ENCODE data around the gene AUNIP. TPM values are rescaled to one million over a fixed set of nuclear protein-coding genes. Genes with fewer than 3 reads are reported as not detected.

Gene AUNIP, protein sequence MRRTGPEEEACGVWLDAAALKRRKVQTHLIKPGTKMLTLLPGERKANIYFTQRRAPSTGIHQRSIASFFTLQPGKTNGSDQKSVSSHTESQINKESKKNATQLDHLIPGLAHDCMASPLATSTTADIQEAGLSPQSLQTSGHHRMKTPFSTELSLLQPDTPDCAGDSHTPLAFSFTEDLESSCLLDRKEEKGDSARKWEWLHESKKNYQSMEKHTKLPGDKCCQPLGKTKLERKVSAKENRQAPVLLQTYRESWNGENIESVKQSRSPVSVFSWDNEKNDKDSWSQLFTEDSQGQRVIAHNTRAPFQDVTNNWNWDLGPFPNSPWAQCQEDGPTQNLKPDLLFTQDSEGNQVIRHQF
- under 1 TPM in 2 of 5 donors, not detected in 3; 0.20 to 0.35 TPM for total RNA-seq
- total RNA-seq (2013) = 0.07 TPM
- 0 to 10.2 (median 0.10) reads per million in 29 experiments for total RNA-seq

- POLR2A ChIA-PET = interaction anchor here in 1 of 2 donors (0.6 kb wide), 1 partner anchor 32 kb away, joined by 3 read pairs; no protein-coding TSS in a partner anchor
- no peaks in the 10 kb centered on the region for H3K9me3 ChIP-seq
- Mint-ChIP-seq H3K27me3 (no peaks in the 10 kb centered on the region), H3K9me3 (no peaks in the 10 kb centered on the region), H3K27ac (peak within 1 kb of the TSS; percentile 85 to 90), H3K4me1 (peaks cover 20 to 21% (median 21%) of the 10 kb centered on the region in 3 donors), H3K4me3 (peak within 1 kb of the TSS; percentile 88 to 91 (median 89)), H3K36me3 (no peaks in the 10 kb centered on the region)
- ATAC-seq (replicated peaks in 1 of 4) (peak; percentile 98 to 100 (median 100)), DNase-seq (peak; percentile 78 to 95 (median 86))
- H3K27me3 ChIP-seq (replicated peaks in 1 of 2; ENCODE audit: control insufficient read depth in 2 of 2, extremely low read depth in 1 of 2, insufficient read depth in 2 of 2, low read length in 1 of 2) = peaks cover 0 to 5% of the 10 kb centered on the region in 2 experiments
- WGBS (ENCODE audit: insufficient coverage) = 2% methylated on average over 77 of the region's 77 CpGs
- H3K27ac ChIP-seq (ENCODE audit: low read length) = peak within 1 kb of the TSS; percentile 74
- no peaks in the 10 kb centered on the region for H3K36me3 ChIP-seq (ENCODE audit: control insufficient read depth in 2 of 2, extremely low read depth in 1 of 2, insufficient read depth in 1 of 2, low read length in 1 of 2)
- CTCF ChIA-PET = interaction anchor here in 1 of 2 donors (1.0 kb wide), 1 partner anchor 39 kb away, joined by 3 read pairs; no protein-coding TSS in a partner anchor
- H3K4me3 ChIP-seq (ENCODE audit: control insufficient read depth in 1 of 2, extremely low read depth in 1 of 2, low read length in 1 of 2) = peak within 1 kb of the TSS; percentile 64 to 86
- H3K4me1 ChIP-seq (ENCODE audit: control insufficient read depth in 1 of 2, extremely low read depth in 1 of 2, insufficient read depth in 2 of 2, low read length in 2 of 2) = peaks cover 2 to 22% of the 10 kb centered on the region in 2 experiments
Observed at GRCh38 chr1:25858906-25859789, at the start of gene AUNIP. TSS of gene AUNIP (minus strand) at chr1:25859457. CDS start at chr1:25859357, 100 bp downstream.

DNA sequence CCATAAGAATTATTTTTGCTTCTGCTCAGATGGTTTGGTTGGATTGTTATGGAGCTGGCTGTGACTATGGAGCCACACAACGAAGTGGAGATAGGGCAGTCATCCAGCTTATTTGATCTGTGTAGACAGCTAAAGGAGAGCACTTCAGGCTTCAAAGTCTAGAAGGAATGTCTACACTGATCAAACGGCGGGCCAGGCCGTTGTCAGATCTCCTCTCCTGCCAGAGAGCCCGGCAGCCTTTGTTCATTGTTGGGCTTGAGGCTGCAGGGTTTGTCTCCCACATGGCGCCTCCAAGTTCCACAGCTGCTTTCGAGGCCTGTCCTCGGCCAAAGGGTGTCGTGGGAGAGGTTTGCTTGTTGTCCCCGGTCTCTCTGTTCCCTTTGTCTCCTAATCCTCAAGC lies 49.8 kb upstream of the AUNIP start:
- POLR2A ChIA-PET = no interaction called here

DNA sequence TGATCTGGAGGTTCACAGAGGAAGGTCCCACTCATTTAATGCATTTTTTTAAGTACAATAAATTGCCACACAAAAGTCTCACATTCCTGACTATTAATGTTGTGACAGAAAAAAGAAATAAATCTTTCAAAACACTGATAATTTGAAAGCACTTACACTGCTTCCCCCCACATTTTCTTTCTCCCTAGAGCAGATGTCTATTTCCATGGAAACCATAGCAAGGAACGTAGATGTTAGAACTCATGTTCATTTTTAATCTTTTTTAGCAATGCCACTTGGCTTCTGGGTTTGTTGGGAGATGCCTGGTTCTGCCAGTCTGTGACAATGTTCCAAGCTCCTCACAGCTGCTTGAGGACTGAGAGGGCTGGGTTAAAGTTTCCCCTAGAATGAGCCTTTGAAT lies 48.9 kb upstream of the AUNIP start:
- no peaks in the 10 kb centered on the region for H3K27me3 ChIP-seq (replicated peaks in 1 of 2; ENCODE audit: control insufficient read depth in 2 of 2, extremely low read depth in 1 of 2, insufficient read depth in 2 of 2, low read length in 1 of 2)
- ChIA-PET CTCF (interaction anchor here in 1 of 2 donors (0.6 to 15.3 kb wide), 4 partner anchors 9 to 90 kb away, joined by 3 to 311 read pairs (median 4); partner anchors contain the start of gene PAFAH2), POLR2A (no interaction called here)
- no peak overlapping the region for H3K4me3 ChIP-seq (ENCODE audit: control insufficient read depth in 1 of 2, extremely low read depth in 1 of 2, low read length in 1 of 2)
- no CpG with 5 or more reads among the region's 1 CpG for WGBS (ENCODE audit: insufficient coverage)
- peaks cover 14 to 15% of the 10 kb centered on the region in 2 experiments for H3K4me1 ChIP-seq (ENCODE audit: control insufficient read depth in 1 of 2, extremely low read depth in 1 of 2, insufficient read depth in 2 of 2, low read length in 2 of 2)
- Mint-ChIP-seq H3K4me1 (peaks cover 21 to 26% (median 23%) of the 10 kb centered on the region in 3 donors), H3K27ac (peak overlapping the region; percentile 66 to 76), H3K4me3 (no peak overlapping the region), H3K36me3 (no peaks in the 10 kb centered on the region), H3K9me3 (no peaks in the 10 kb centered on the region), H3K27me3 (no peaks in the 10 kb centered on the region)
- no peak overlapping the region for H3K27ac ChIP-seq (ENCODE audit: low read length)
- no peaks in the 10 kb centered on the region for H3K9me3 ChIP-seq
- no peak for ATAC-seq (replicated peaks in 1 of 4)
- H3K36me3 ChIP-seq (ENCODE audit: control insufficient read depth in 2 of 2, extremely low read depth in 1 of 2, insufficient read depth in 1 of 2, low read length in 1 of 2) = peaks cover 0 to under 1% of the 10 kb centered on the region in 2 donors
- no peak for DNase-seq

More for the DNA sequence above, 49.8 kb upstream of the AUNIP start:
- Mint-ChIP-seq H3K9me3 (no peaks in the 10 kb centered on the region), H3K27me3 (no peaks in the 10 kb centered on the region), H3K27ac (peak overlapping the region; percentile 5 to 22), H3K4me1 (peaks cover 18 to 22% (median 19%) of the 10 kb centered on the region in 3 donors), H3K36me3 (no peaks in the 10 kb centered on the region), H3K4me3 (no peak overlapping the region)
- 71% methylated on average over 7 of the region's 10 CpGs for WGBS (ENCODE audit: insufficient coverage)
- no peak overlapping the region for H3K4me3 ChIP-seq (ENCODE audit: control insufficient read depth in 1 of 2, extremely low read depth in 1 of 2, low read length in 1 of 2)
- no peak overlapping the region for H3K27ac ChIP-seq (ENCODE audit: low read length)
- CTCF ChIA-PET = interaction anchor here in 1 of 2 donors (0.9 to 15.3 kb wide), 2 partner anchors 13 to 90 kb away, joined by 4 to 311 read pairs; partner anchors contain the start of gene PAFAH2
- H3K36me3 ChIP-seq (ENCODE audit: control insufficient read depth in 2 of 2, extremely low read depth in 1 of 2, insufficient read depth in 1 of 2, low read length in 1 of 2) = no peaks in the 10 kb centered on the region
- DNase-seq (no peak), ATAC-seq (replicated peaks in 1 of 4) (no peak)
- H3K27me3 ChIP-seq (replicated peaks in 1 of 2; ENCODE audit: control insufficient read depth in 2 of 2, extremely low read depth in 1 of 2, insufficient read depth in 2 of 2, low read length in 1 of 2) = no peaks in the 10 kb centered on the region
- no peaks in the 10 kb centered on the region for H3K9me3 ChIP-seq
- peaks cover 6 to 12% of the 10 kb centered on the region in 2 experiments for H3K4me1 ChIP-seq (ENCODE audit: control insufficient read depth in 1 of 2, extremely low read depth in 1 of 2, insufficient read depth in 2 of 2, low read length in 2 of 2)

DNA sequence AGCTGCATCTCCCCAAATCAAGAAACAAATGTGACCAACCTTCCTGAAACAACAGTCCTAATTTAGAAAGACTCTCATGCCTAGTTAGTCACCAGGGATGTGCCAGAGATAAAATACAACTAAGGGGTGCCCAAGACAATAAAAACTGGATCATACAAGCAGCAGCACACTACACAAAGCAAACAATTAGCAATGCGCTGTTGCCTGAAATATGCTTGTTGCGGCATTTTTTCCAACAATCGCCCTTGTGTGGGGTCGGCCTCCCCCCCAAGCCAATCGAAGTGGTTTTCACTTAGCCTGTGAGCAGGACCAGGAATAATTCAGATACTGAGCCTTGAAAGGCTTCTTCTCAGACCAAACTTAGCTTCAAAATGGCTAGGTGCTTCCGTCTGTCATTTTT lies 48.3 kb upstream of the AUNIP start:
- 97% methylated on average over 5 of the region's 6 CpGs for WGBS (ENCODE audit: insufficient coverage)
- ChIA-PET CTCF (interaction anchor here in 1 of 2 donors (1.6 to 15.3 kb wide), 3 partner anchors 11 to 91 kb away, joined by 3 to 311 read pairs (median 54); partner anchors contain the start of gene PAFAH2), POLR2A (interaction anchor here in 1 of 2 donors (0.6 kb wide), 1 partner anchor 1458 kb away, joined by 11 read pairs; no protein-coding TSS in a partner anchor)
- peaks cover 0 to 6% of the 10 kb centered on the region in 2 donors for H3K36me3 ChIP-seq (ENCODE audit: control insufficient read depth in 2 of 2, extremely low read depth in 1 of 2, insufficient read depth in 1 of 2, low read length in 1 of 2)
- H3K4me3 Mint-ChIP-seq = peak overlapping the region; percentile 86 to 90 (median 87)
- no peak for DNase-seq
- no peaks in the 10 kb centered on the region for H3K9me3 Mint-ChIP-seq
- H3K27me3 ChIP-seq (replicated peaks in 1 of 2; ENCODE audit: control insufficient read depth in 2 of 2, extremely low read depth in 1 of 2, insufficient read depth in 2 of 2, low read length in 1 of 2) = no peaks in the 10 kb centered on the region
- no peaks in the 10 kb centered on the region for H3K36me3 Mint-ChIP-seq
- no peak overlapping the region for H3K4me3 ChIP-seq (ENCODE audit: control insufficient read depth in 1 of 2, extremely low read depth in 1 of 2, low read length in 1 of 2)
- H3K4me1 ChIP-seq (ENCODE audit: control insufficient read depth in 1 of 2, extremely low read depth in 1 of 2, insufficient read depth in 2 of 2, low read length in 2 of 2) = peaks cover 14 to 15% of the 10 kb centered on the region in 2 experiments
- no peak for ATAC-seq (replicated peaks in 1 of 4)
- H3K27ac Mint-ChIP-seq = peak overlapping the region; percentile 45 to 76
- no peaks in the 10 kb centered on the region for H3K27me3 Mint-ChIP-seq
- no peak overlapping the region for H3K27ac ChIP-seq (ENCODE audit: low read length)
- peaks cover 24 to 26% (median 25%) of the 10 kb centered on the region in 3 donors for H3K4me1 Mint-ChIP-seq
- H3K9me3 ChIP-seq = no peaks in the 10 kb centered on the region

DNA sequence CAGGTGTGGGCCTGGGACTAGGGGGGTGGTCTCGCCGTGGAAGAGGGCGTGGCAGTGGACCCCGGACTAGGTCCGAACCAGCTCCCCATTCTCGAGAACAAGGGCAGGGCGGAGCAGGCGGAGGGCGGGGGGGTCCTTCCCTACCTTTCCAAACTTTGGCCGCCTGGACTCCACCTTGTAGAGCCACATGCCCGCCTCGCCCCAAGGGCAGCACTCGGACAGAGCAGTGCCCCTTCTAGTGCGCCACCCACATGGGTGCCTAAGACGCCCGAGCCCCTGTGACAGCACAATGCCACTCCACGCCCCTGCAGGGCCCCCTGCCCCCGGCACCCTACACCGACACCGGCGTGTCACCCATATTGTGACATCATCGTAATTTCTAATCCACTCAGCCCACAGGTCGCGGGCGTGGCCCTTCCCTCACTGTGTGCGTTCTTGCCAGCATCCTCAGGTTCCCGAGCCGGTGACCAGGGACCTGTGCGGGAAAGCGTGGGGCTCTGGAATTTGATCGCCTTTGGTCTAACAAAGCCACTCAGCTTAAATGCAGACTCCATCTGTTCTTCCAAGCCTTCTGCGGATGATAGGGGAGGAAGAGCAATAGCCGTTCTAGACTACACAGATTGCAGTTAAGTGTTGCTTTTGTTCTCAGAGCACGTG lies 47.5 kb upstream of the AUNIP start:
- peaks cover 24 to 26% (median 25%) of the 10 kb centered on the region in 3 donors for H3K4me1 Mint-ChIP-seq
- Histone ChIP-seq H3K4me1 (ENCODE audit: control insufficient read depth in 1 of 2, extremely low read depth in 1 of 2, insufficient read depth in 2 of 2, low read length in 2 of 2) (peaks cover 14 to 15% of the 10 kb centered on the region in 2 experiments), H3K9me3 (no peaks in the 10 kb centered on the region), H3K27me3 (replicated peaks in 1 of 2; ENCODE audit: control insufficient read depth in 2 of 2, extremely low read depth in 1 of 2, insufficient read depth in 2 of 2, low read length in 1 of 2) (no peaks in the 10 kb centered on the region), H3K27ac (ENCODE audit: low read length) (peak overlapping the region; percentile 71), H3K4me3 (ENCODE audit: control insufficient read depth in 1 of 2, extremely low read depth in 1 of 2, low read length in 1 of 2) (peak overlapping the region; percentile 29 to 59), H3K36me3 (ENCODE audit: control insufficient read depth in 2 of 2, extremely low read depth in 1 of 2, insufficient read depth in 1 of 2, low read length in 1 of 2) (peaks cover 6 to 8% of the 10 kb centered on the region in 2 donors)
- no peaks in the 10 kb centered on the region for H3K9me3 Mint-ChIP-seq
- peak overlapping the region; percentile 86 to 90 (median 87) for H3K4me3 Mint-ChIP-seq
- no peaks in the 10 kb centered on the region for H3K27me3 Mint-ChIP-seq
- WGBS (ENCODE audit: insufficient coverage) = 22% methylated on average over 26 of the region's 34 CpGs
- peak in 29 of 35 experiments; percentile 8 to 55 (median 26) for DNase-seq
- POLR2A ChIA-PET = interaction anchor here in 1 of 2 donors (0.6 to 1.6 kb wide), 2 partner anchors 91 to 117 kb away, joined by 3 read pairs; partner anchors contain the start of gene PAFAH2
- peak overlapping the region; percentile 45 to 76 for H3K27ac Mint-ChIP-seq
- H3K36me3 Mint-ChIP-seq = no peaks in the 10 kb centered on the region
- CTCF ChIA-PET = interaction anchor here in 1 of 2 donors (1.6 to 15.3 kb wide), 3 partner anchors 10 to 92 kb away, joined by 3 to 311 read pairs (median 54); partner anchors contain the start of gene PAFAH2
- ATAC-seq (replicated peaks in 1 of 4) = peak in 1 of 4 experiments; percentile 25
